GM21717 (cell line): Measurements from ENCODE around the gene INPP5K.
"Not testable (repeated sequence)": the region's sequence is repeated elsewhere in the genome, so short reads cannot be mapped to it uniquely, and the experiment has no call there.

Experiments used
- ATAC-seq: cut with Tn5 transposase; IDR thresholded peaks from one replicate; pipeline ENCODE4 v1.9.1; 2021; ENCODE audit warnings: mild to moderate bottlenecking, moderate library complexity; ENCODE audit not compliant: unreplicated experiment

Gene INPP5K

GRCh38 chr17:1516388-1517161 is at the start of gene INPP5K:
Gene INPP5K (minus strand): TSS chr17:1516612. CDS start chr17:1516499, 113 bp downstream.
- peak; percentile 80 for ATAC-seq

DNA sequence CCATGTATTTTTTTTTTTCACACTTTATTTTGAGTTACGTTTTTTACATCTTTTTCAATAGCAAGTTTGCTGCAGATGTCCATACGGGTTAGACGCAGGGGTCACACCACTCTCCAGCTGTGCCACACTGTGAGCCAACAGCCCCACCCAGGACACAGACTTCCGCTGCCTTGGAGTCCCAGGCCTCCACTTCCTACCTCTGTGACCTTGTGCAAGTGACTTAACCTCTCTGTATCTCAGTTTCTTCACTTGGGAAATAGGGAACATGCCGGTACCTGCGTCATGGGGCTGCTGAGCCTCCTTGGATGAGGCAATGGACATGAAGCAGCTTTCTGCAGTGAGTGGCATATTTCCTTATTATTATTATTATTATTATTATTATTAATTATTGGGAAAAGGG is 49.5 kb upstream of the INPP5K start:
- ATAC-seq, result no peak

GRCh38 chr17:1563786-1564613 is 47.6 kb upstream of the INPP5K start:
- ATAC-seq, result no peak

- ATAC-seq, result not testable (repeated sequence)
Measured at GRCh38 chr17:1563471-1563785, 47.0 kb upstream of the INPP5K start.

DNA sequence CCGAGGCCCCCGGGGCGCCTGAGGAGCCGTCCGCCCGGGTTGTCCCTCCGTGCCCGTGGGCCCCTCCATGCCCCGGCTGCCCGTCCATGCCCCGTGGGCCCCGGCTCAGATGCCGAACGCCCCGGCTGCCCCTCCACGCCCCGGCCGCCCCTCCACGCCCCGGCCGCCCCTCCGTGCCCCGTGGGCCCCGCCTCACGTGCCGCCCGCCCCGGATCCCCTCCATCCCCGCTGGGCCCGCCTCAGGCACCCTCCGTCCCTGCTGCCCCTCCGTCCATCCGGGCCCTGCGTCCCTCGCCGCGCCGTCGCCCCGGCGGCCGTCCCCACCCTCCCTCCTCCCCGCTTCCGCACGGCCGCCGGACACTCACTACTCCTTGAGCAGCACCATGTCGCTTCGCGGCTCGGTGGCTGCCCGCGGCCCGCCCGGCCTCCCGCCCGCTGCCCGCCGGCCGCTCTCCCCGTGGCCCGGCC is 45.8 kb upstream of the INPP5K start:
- peak; percentile 1 for ATAC-seq

DNA sequence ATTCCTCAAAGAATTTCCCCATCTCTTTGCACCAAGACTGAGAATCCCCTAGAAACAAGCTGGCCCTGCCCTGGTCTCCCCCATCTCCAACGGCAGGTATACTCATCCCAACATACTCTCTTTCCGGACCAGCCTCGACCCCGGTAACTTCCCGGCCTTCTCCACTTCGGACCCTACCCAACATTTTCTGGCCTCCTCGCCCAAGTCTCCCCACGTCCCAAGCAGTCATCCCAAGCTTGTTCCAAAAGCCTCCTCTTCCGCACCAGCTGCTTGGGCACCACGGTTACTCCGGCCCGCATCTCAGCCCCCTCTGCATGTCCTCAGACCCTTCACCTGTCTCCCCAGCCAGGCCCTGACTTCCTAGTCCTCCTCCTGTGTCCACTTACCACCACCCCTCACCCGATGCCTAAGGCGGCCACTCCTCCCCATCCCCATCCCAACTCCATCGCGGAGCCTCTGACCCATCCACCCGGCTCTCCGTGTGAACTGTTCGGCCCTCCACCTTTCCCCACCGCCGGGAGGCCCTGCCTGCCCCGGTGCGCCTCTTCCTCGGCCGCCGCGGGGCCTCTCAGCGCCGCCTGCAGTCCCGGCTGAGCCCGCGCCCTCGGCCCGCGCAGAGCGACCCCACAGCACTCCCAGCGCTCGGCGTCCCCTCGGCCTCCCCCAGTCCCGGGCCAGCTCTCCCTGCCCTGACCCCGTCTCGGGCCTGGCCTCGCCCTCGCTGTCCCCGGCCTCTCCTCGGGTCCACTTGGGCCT is 45.2 kb upstream of the INPP5K start:
- peak; percentile 11 for ATAC-seq

- no peak for ATAC-seq
Measured at GRCh38 chr17:1560858-1561355, 44.5 kb upstream of the INPP5K start.

DNA sequence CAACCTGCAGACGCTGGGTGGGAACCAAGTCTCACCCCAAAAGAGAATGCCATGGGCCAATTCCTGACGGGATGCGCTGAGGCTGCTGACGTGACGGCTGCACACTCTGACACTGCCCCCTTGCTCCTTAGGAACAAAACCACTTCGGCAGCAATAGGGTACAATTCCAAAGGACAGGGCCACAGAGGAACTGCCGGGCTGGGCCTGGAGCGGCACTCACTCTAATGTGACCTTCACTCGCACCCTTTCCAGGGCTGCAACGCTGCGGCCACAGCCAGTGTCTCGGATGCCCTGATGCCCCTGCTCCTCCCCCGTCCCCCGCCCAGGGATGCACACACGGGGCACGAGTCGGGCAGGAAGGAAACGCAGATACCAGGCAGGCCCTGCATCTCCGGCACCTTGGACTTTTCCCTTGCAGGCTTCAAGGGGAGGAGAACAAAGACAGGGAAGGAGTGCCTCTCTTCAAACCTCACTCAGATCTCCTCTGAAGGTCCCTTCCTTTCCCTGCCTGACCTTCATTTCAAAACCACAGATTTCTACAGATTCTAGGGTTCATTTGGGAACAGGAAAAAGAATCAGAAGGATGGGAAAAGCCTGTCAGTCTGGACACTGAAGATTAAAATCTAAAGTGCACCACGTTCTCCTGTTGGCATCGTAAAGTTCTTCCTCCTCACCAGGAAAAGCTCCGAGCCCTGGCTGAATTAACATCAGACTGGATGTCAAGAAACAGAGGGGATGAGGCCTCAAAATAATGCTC is 43.9 kb upstream of the INPP5K start:
- no peak for ATAC-seq

DNA sequence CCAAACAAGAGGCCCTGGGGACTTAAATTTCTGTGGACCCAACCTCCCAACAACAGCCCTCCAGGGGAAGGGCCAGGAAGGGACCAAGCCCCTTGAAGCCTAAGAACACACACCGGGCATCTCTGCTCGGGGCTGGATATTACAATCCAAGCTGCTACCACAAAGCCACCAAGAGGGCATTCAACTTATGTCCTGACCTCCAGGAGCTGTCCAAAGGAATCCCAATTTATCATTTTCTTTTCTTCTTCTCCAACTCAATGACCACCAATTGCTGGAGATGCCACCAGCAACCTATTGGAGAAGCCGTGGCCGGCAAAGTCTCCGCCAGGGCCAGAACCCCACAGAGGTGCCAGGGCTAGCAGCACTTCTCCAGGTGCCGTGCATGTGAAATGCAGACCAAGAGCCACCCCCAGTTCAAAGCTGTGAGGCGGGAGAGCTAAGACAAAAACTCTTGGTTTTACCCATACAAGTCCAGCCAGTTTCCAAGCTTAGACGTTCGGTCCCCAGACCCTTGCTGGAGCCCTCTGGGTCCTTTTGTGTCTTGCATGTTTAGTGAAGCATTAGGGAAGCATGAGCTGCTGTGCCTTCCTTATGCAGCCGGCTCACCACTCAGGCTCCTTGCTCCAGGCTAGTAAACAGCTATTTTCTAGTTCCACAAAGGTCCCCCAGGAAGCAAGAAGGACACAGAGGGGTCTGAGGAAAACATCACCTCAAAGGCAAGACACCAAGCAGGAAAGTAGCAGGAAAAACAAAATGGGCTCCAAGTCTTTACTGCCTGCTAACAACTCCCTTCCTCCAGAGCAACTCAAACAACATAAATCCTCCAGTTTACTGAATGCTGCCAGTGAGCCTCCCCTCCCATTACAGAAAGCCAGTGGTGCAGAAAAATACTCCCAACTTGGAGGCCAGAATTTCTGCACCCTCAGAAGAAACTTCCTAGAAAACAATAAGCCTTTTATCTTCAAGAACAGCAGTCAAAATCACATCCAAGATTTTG is 42.9 kb upstream of the INPP5K start:
- no peak for ATAC-seq

GRCh38 chr17:1558401-1558800 is 42.0 kb upstream of the INPP5K start:
- no peak for ATAC-seq

- no peak for ATAC-seq
Measured at GRCh38 chr17:1557355-1558095, 41.1 kb upstream of the INPP5K start.

DNA sequence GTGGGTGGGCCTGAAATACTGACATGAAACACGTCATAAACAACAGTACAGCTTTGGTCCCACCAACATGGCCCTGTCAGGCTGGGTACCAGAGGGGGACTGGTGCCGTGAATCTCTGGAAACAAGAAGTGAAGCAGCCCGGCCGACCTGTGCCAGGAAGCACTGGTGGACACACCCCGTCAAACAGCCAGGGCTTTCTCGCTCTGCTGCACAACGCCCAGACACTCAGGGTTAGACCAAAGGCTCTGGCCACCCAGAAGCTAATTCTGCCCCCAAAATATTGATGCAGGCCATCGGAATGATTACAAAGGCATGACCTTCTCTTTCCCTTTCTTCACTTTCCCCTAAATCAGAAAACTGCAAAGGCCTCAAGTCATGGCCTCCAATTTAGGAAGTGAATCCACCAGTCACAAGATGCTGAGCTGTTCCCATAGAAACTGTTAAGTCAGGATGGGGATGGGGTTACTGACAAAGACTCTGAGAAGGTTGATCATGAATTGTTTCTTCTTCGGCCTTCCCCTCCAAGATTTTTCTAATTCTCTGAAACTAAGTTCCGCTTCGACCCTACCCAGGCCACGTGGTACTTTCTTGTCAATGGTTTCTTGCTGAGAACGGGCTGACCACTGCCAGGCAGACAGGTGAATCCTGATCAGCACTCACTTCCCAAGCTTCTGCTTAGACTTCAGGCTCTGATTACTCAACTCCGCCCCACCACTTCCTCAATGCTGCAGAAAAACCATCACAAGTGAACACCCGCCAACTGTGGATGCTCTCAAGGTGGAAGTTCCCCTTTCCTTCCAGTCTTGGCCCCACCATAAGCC is 39.4 kb upstream of the INPP5K start:
- no peak for ATAC-seq

DNA sequence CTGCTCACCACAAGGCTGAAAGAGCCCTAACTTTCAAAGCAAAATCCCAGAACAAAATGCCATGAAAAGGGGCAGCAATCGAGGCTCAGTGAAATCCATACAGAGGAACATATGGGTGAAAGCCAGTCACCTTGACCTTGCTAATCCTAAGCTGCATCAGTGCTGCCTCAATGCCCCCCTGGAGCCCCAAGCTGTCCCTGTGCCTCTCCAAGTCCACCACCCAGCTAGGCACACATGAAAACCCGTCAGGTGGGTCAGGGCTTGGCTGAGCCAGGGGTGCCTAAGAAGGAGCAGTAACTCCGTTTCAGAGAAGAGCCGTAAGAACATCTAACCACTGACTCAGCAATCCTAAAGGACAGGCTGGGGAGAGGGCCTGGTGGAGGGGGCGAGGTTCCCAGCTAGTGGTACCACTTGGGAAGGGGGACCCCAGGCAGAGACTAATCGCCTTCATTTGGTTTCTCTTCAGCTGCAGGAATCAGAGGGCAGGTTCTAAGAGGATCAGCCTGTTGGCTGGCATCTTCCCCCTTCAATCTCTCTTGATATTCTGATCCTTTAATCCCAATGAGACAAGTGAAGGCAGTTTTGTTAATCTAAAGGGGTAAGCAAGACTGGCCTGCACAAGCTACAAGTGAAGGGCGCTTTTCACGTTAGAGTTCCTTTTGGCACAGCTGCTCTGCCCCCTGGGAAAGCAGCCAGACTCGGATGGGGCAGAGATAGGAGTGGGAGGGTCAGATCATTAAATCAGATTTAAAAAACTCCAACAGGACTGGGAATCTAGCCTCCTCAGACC is 38.5 kb upstream of the INPP5K start:
- ATAC-seq, result no peak

- ATAC-seq, result no peak
Measured at GRCh38 chr17:1553354-1554266, 37.2 kb upstream of the INPP5K start.

- no peak for ATAC-seq
Measured at GRCh38 chr17:1552932-1553331, 36.5 kb upstream of the INPP5K start.

DNA sequence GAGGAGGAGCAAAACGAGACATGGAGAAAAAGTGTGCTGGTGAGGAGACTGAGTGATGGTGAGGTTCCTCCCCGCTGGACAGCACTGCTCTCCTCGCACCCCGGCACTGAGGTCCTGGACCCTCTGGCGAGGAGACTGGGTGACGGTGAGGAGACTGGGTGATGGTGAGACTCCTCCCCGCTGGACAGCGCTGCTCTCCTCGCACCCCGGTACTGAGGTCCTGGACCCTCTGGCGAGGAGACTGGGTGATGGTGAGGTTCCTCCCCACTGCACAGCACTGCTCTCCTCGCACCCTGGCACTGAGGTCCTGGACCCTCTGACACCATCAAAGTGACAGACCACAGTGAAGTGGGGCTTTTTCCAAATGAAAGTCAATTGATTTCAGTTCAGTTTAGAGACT is 35.3 kb upstream of the INPP5K start:
- no peak for ATAC-seq
